Measurements from ENCODE around the gene ANK3. TPM values are rescaled to one million over a fixed set of nuclear protein-coding genes. Genes with fewer than 3 reads are reported as not detected.

The ANK3 gene
- total and polyA plus RNA-seq, 2 donors = 10.9 to 86.9 TPM

DNA sequence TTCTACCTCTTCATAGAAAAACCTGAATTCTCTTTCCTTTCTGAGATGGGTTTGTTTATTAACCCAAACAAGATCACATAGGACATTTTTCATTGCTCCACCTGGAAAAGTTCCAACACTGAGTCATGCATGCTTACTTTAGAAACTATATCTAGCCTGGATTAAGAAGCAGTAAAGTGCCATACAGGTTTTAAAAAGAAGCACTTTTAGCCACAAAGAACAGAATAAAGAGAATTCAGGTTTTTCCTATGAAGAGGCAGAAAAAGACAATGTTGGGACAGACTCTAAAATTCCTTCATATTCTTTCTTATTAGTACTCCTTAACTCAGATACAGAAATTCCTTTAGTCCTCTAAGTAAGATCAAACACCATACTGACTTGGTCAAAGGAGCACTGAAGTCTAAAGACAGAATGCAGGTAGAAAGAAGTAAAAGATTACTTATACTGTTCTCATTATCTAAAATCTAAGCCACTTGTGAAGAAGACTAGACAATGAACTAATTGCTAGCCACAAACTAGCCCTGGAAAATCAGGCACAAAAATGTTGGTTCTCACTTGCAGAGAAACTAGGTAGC is 241.3 kb downstream of the ANK3 start:
- DNase-seq (ENCODE audit: extremely low spot score) = peak; percentile 75
- H3K27ac ChIP-seq (ENCODE audit: low read depth) = no peak overlapping the region

DNA sequence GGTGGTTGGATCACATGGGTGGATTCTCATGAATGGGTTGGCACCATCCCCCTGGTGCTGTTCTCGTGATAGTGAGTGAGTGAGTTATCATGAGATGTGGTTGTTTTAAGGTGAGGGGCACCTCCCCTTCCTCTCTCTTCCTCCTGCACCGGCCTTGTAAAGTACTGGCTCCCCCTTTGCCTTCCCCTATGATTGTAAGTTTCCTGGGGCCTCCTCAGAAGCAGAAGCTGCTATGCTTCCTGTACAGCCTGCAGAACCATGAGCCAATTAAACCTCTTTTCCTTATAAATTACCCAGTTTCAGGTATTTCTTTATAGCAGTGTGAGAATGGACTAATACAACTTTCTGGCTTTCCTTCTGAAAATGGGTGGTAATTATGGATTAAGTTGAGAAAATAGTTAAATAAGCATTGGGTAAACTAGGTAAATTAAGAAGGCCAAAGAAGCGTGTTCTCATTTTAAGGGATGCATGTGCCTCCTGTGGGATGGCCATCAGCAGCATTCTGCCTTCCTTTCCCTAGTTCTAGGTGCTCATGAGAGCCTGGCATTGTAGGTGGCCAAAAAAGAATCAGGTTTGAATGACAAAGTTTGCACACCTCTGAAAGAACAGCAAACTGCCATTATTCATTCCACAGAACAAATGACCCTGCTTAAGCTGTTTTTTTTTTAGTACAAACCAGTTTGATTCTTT is 242.0 kb downstream of the ANK3 start:
- Histone ChIP-seq H3K4me3 (ENCODE audit: low read depth, low read length) (no peak overlapping the region), H3K36me3 (ENCODE audit: insufficient read depth) (no peaks in the 10 kb centered on the region), H3K4me1 (ENCODE audit: insufficient read depth) (no peaks in the 10 kb centered on the region), H3K27ac (ENCODE audit: low read depth) (no peak overlapping the region)
- DNase-seq (ENCODE audit: extremely low spot score) = no peak
- WGBS = 87% methylated on average over 3 of the region's 3 CpGs

More for the DNA sequence above, 241.3 kb downstream of the ANK3 start:
- Histone ChIP-seq H3K4me3 (ENCODE audit: low read depth, low read length) (no peak overlapping the region), H3K4me1 (ENCODE audit: insufficient read depth) (no peaks in the 10 kb centered on the region), H3K36me3 (ENCODE audit: insufficient read depth) (no peaks in the 10 kb centered on the region)

DNA sequence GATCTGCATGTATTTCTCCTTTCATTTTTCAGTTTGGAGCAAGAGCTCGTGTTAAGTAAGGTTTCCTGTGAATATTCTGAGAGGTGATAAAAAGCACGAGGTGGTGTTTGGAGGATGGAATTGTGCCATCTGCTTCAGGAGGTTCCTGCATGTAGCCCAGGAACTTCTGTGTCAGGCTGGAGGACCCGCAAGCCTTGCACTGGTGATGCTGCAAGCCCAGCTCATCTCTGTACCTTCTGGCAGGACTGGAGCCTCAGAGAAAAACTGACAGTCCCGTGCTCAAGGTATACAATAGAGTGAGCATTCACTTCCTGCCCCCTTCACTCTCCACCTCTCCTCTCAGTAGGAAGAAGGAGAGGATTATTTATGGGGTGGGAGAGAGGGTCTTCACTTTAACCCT is 242.7 kb downstream of the ANK3 start:
- H3K4me1 ChIP-seq (ENCODE audit: insufficient read depth) = no peaks in the 10 kb centered on the region
- H3K4me3 ChIP-seq (ENCODE audit: low read depth, low read length) = no peak overlapping the region
- 38% methylated on average over 4 of the region's 4 CpGs for WGBS
- no peak for DNase-seq (ENCODE audit: extremely low spot score)
- no peak overlapping the region for H3K27ac ChIP-seq (ENCODE audit: low read depth)
- H3K36me3 ChIP-seq (ENCODE audit: insufficient read depth) = no peaks in the 10 kb centered on the region

DNA sequence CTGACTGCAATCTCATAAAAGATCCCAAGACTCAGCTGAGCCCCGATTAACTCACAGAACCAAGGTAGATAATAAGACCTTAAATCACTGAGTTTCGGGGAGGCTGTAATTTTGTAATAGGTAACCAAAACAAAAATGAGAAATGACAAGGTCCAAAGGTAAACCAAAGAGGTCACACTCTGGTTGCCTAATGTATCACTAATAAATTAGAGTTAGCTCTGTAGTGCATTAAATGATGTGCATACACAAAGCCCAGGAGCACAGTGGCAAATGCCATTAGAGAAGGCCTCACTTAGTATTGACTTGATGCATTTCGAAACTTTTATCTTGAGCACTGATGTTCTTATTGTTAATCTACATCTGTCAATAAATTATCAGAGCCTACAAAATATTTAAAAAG is 245.6 kb downstream of the ANK3 start:
- Histone ChIP-seq H3K4me1 (ENCODE audit: insufficient read depth) (peaks cover 3% of the 10 kb centered on the region), H3K27ac (ENCODE audit: low read depth) (no peak overlapping the region), H3K36me3 (ENCODE audit: insufficient read depth) (no peaks in the 10 kb centered on the region), H3K4me3 (ENCODE audit: low read depth, low read length) (no peak overlapping the region)
- no peak for DNase-seq (ENCODE audit: extremely low spot score)
- 97% methylated on average over 3 of the region's 3 CpGs for WGBS

DNA sequence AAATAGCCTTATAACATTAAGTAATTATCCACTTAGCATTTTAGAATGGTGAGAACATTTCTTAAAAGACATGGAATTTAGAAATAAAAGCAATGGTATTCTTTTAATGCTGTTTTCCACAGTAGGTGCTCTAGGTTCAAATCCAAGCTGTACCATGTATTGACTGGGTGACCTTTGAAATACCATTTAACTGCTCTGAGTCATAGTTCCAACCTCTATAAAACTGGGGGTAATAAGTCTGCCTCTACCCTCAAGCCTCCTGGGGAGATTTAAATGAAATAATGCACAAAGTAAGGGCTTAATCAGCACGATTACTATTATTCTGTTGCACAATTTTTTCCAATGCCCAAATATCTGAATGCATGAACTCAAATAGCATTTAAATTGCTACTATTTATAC is 246.9 kb downstream of the ANK3 start:
- no peak overlapping the region for H3K27ac ChIP-seq (ENCODE audit: low read depth)

DNA sequence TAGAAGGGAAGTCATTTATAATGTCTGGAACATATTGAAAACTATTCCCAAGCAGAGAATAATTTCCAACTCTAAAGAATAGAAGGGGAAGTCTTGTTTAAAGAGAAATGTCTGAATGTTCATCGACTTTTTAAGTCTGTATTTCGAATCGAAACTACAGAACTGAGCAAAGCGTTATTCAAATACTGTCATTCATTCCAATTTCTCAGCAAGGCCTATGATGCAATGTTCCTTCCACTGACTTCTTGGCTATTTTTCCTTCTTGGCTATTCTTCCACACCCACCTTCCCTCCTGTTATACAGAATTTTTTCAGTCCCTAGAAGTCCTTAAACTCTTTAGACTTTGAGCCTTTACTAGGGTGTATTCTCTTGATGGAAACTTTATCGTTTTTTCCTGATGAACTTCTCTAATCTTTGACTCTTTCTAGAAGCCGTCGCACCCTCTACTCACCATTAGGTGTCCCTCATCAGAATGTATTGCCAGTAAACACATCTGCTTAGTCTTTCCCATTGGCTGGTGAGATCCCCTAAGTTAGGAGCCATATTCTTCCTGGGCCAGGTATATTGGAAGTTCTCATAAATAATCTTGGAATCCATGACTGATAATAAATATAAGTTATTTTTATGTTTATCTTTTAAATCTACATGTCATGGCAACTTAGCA is 247.6 kb downstream of the ANK3 start:
- Histone ChIP-seq H3K4me1 (ENCODE audit: insufficient read depth) (peaks cover 3% of the 10 kb centered on the region), H3K4me3 (ENCODE audit: low read depth, low read length) (no peak overlapping the region), H3K27ac (ENCODE audit: low read depth) (no peak overlapping the region), H3K36me3 (ENCODE audit: insufficient read depth) (no peaks in the 10 kb centered on the region)
- 96% methylated on average over 7 of the region's 7 CpGs for WGBS
- DNase-seq (ENCODE audit: extremely low spot score) = no peak

More for the DNA sequence above, 246.9 kb downstream of the ANK3 start:
- 80% methylated on average over 1 of the region's 1 CpG for WGBS
- Histone ChIP-seq H3K4me1 (ENCODE audit: insufficient read depth) (peaks cover 3% of the 10 kb centered on the region), H3K4me3 (ENCODE audit: low read depth, low read length) (no peak overlapping the region), H3K36me3 (ENCODE audit: insufficient read depth) (no peaks in the 10 kb centered on the region)
- DNase-seq (ENCODE audit: extremely low spot score) = no peak

DNA sequence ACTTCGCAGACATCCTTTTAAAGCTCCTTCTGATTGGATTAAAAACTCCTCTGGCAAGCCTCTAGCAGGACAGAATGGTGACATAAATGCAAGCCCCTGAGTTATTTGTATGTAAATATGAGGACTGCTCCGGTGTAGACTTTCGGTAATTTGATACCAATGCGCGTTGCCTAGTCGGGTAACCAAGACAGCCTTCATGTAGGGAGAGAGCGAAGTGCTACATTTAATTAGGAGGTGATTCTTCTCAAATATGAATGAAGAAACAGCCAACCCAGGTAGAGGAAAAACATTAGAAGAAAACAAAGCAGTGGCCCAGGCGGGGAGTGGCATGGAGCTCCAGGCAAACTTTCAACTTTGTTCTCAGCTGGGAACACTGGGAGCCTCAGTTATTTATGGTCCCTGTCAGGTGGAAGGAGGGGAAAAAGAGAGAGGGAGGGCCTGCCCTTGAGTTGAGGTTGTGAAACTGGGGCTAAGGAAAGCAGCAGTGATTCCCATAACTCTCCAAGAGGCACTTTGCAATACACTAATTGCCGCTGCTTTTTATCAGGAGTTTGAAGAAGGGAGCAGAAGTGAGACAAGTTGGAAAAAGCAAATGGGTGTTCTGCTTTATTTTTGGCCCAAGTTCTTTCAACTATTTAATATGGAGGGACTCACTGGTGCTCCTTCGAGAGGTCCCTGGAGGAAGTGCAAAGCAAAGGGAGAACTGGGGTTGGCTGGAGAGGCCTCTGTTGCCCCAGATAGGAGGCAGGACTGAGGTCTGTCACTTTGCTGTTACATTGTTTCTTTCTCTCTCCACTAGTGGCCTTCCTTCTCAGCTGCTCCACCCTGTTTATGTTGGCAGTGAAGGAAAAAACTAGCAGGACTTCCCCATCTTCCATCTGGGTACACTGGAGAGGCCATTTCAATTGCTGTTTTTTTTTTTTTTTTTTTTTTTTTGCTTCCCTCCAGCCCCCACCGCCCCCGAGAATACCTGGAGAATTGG is 248.7 kb downstream of the ANK3 start:
- Histone ChIP-seq H3K4me3 (ENCODE audit: low read depth, low read length) (no peak overlapping the region), H3K27ac (ENCODE audit: low read depth) (no peak overlapping the region), H3K4me1 (ENCODE audit: insufficient read depth) (peaks cover 3% of the 10 kb centered on the region), H3K36me3 (ENCODE audit: insufficient read depth) (no peaks in the 10 kb centered on the region)
- 43% methylated on average over 12 of the region's 12 CpGs for WGBS
- peak; percentile 80 for DNase-seq (ENCODE audit: extremely low spot score)

DNA sequence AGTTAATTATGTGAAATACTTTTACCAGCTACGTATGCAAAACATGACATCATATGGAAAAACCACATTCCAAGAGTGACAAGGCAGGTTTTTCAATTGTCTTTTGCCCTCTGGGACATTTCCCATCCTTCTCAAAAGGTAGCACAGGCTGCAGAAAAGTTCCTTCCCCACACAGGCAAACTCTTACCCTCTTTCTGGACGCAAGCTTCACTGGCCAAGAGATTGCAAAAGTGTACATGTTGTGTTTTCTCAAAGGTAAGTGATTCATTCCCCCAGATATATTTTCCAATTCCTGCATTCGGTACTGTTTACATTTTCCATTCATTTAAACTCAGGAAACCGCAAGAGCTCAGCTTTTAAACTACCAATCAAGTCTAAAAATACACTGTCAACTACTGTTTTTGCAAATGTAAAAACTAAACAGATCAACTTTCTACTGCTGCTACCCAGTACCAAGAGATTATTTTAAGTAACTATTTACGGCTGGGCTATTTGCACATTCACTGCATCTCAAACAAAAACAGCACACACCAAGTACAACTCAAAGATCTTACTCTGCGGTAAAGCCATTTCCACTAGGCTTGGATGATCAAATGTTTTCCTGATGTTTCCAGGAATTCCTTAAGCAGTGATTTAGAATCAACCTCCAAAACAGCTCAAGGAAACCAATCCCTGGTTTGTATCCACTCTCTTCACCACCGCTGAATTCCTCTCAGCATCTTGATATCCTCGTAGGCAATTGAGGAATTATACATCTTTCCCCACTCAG is 249.7 kb downstream of the ANK3 start:
- peak; percentile 35 for DNase-seq (ENCODE audit: extremely low spot score)
- no peak overlapping the region for H3K4me3 ChIP-seq (ENCODE audit: low read depth, low read length)
- H3K36me3 ChIP-seq (ENCODE audit: insufficient read depth) = no peaks in the 10 kb centered on the region
- 16% methylated on average over 8 of the region's 8 CpGs for WGBS
- H3K27ac ChIP-seq (ENCODE audit: low read depth) = no peak overlapping the region
- H3K4me1 ChIP-seq (ENCODE audit: insufficient read depth) = peaks cover 3% of the 10 kb centered on the region

DNA sequence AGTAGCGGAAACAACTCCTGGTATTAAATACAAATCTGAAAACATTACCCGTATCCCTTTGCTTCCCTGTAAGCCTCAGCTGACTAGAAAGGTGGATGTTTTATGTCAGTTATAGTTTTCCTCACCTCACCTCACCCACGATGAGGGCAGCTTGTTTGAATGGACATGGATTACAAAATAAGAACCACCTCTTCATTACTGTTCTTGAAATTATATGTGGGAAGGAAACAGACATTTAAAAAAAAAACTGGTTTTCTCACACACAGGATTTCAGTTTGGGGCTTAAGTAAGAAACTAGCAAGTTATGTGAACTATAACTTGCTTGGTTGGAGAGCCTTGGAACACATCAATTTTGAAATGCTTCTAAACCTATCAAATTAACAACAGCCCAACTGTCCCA is 250.4 kb downstream of the ANK3 start:
- no peak for DNase-seq (ENCODE audit: extremely low spot score)
- Histone ChIP-seq H3K4me3 (ENCODE audit: low read depth, low read length) (no peak overlapping the region), H3K36me3 (ENCODE audit: insufficient read depth) (no peaks in the 10 kb centered on the region), H3K27ac (ENCODE audit: low read depth) (no peak overlapping the region), H3K4me1 (ENCODE audit: insufficient read depth) (peaks cover 3% of the 10 kb centered on the region)
- 55% methylated on average over 3 of the region's 3 CpGs for WGBS

DNA sequence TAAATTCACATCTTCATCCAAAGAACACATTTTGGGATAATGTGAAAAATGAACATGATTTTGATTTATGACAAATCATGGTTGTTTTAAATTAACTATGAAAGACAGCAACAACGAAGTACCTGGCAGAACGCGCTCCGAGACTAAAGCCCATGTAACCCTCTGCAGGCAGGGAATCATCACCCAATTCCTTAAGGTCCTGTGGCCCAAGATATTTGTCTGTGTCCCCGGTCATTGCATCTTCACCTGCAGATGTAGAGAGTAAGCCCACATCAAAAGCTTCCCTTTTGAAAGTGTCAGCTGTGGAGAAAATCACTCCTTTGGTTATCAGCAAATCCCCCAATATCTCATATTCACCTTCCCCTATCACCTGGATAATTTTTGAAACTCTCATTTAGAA is 250.8 kb downstream of the ANK3 start:
- H3K36me3 ChIP-seq (ENCODE audit: insufficient read depth) = no peaks in the 10 kb centered on the region
- H3K4me1 ChIP-seq (ENCODE audit: insufficient read depth) = peaks cover 3% of the 10 kb centered on the region
- H3K27ac ChIP-seq (ENCODE audit: low read depth) = no peak overlapping the region
- H3K4me3 ChIP-seq (ENCODE audit: low read depth, low read length) = no peak overlapping the region
- 89% methylated on average over 5 of the region's 5 CpGs for WGBS
- DNase-seq (ENCODE audit: extremely low spot score) = no peak

DNA sequence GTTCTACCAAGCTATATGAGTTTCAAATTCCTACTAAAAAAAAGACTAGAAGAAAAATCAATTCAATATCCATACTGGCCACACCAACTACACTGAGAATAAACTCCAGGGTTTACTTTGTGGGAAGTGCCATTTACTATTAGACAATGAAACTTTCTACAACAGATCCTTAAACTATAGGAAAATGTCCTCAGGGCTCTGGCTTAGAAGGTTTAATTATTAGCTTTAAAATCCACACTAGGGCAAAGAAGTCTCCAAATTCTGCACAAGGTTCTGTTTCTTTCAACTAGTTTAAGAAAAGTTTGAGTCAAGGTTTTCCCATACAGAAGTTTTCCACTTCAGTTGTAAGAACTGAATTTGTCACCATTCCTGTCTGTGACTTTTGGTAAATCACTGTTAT is 251.6 kb downstream of the ANK3 start:
- Histone ChIP-seq H3K4me3 (ENCODE audit: low read depth, low read length) (no peak overlapping the region), H3K4me1 (ENCODE audit: insufficient read depth) (peaks cover 3% of the 10 kb centered on the region), H3K27ac (ENCODE audit: low read depth) (no peak overlapping the region), H3K36me3 (ENCODE audit: insufficient read depth) (no peaks in the 10 kb centered on the region)
- DNase-seq (ENCODE audit: extremely low spot score) = no peak

DNA sequence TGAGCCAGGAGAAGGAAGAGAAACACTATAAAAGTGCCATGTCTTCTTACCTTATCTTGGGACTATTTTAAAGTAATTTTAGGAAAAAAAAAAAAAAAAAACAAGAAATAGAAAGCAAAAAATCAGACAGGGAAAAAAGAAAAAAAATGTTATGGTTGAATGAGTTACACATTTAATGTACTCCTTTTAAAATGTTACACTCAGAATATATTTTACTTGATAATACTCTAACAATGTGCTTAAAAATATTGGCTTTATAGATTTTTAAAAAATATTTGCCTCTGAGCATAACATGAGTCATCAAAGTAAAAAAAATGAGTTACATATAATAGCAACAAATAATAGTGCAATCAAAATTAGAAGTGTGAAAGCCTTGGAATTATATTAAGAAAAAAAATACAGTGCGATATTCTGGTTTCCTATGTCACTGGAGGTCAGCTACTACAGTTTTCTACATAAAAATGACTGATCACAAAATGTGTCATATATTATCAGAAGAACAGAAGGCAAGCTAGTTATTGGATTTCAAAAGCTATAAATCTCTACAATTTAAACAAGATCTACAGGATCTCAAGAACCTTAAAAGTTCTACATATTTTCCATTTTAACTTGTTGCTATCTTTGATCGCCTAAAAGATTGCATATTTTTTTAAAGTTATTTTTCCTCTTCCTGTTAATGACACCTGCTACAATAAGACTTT is 252.2 kb downstream of the ANK3 start:
- H3K4me3 ChIP-seq (ENCODE audit: low read depth, low read length) = no peak overlapping the region
- no peak overlapping the region for H3K27ac ChIP-seq (ENCODE audit: low read depth)
- H3K4me1 ChIP-seq (ENCODE audit: insufficient read depth) = peaks cover 3% of the 10 kb centered on the region
- no peaks in the 10 kb centered on the region for H3K36me3 ChIP-seq (ENCODE audit: insufficient read depth)
- no peak for DNase-seq (ENCODE audit: extremely low spot score)
- 94% methylated on average over 2 of the region's 2 CpGs for WGBS
